Esophagus (tissue), 2 donors: ENCODE data around the gene ZNF586. TPM values are rescaled to one million over a fixed set of nuclear protein-coding genes. Genes with fewer than 3 reads are reported as not detected.
"Not testable (repeated sequence)": the region's sequence is repeated elsewhere in the genome, so short reads cannot be mapped to it uniquely, and the experiment has no call there.

Experiments
- H3K27ac ChIP-seq, 2 donors: one replicate each; pipeline ENCODE4 v1.5.1; 2013; ENCODE audit warnings: low read depth in 2 of 2, mild to moderate bottlenecking in 2 of 2, inconsistent platforms in 1 of 2, low read length in 1 of 2, moderate library complexity in 1 of 2
- H3K27me3 ChIP-seq, 2 donors: one replicate each; pipeline ENCODE4 v1.6.1; 2013; ENCODE audit warnings: low read length in 2 of 2, control low read depth in 1 of 2, mild to moderate bottlenecking in 1 of 2; ENCODE audit not compliant: insufficient read depth in 2 of 2, control insufficient read depth in 1 of 2
- H3K36me3 ChIP-seq, 2 donors: one replicate each; pipeline ENCODE4 v1.6.1; 2013; ENCODE audit warnings: low read length in 1 of 2; ENCODE audit not compliant: control insufficient read depth in 2 of 2, insufficient read depth in 2 of 2
- H3K4me1 ChIP-seq, 2 donors: one replicate each; pipeline ENCODE4 v1.6.1; 2013; ENCODE audit warnings: low read length in 1 of 2; ENCODE audit not compliant: control insufficient read depth in 2 of 2, insufficient read depth in 2 of 2
- H3K4me3 ChIP-seq, 2 donors: one replicate each; pipeline ENCODE4 v1.5.1; 2013; ENCODE audit warnings: low read length in 2 of 2, mild to moderate bottlenecking in 2 of 2, low read depth in 1 of 2, moderate library complexity in 1 of 2
- H3K9me3 ChIP-seq, 2 donors: one replicate each; pipeline ENCODE4 v1.6.1; 2013; ENCODE audit warnings: mild to moderate bottlenecking in 2 of 2, low read depth in 1 of 2, low read length in 1 of 2, moderate library complexity in 1 of 2; ENCODE audit not compliant: control insufficient read depth in 2 of 2, insufficient read depth in 1 of 2
- WGBS, 2 donors: extraction: QIAGEN DNeasy Blood & Tissue Kit; methylation state at CpG; one replicate each; pipeline ENCODE4 v1.1.7; 2013; 5-methylcytosine and 5-hydroxymethylcytosine counted together
- polyA plus RNA-seq, 2 donors: library from polyadenylated mRNA; stranded (reverse); fragments of 200-250 nt; gene quantifications; one replicate each; pipeline ENCODE4 v1.2.3, GENCODE V29; 2013
- donor health status: healthy with polysubstance abuse.
- donor health status: Bipolar disorder and iron deficiency.

ZNF586 gene
- polyA plus RNA-seq: 1 to 10 TPM; 5.0 to 5.4 TPM

DNA sequence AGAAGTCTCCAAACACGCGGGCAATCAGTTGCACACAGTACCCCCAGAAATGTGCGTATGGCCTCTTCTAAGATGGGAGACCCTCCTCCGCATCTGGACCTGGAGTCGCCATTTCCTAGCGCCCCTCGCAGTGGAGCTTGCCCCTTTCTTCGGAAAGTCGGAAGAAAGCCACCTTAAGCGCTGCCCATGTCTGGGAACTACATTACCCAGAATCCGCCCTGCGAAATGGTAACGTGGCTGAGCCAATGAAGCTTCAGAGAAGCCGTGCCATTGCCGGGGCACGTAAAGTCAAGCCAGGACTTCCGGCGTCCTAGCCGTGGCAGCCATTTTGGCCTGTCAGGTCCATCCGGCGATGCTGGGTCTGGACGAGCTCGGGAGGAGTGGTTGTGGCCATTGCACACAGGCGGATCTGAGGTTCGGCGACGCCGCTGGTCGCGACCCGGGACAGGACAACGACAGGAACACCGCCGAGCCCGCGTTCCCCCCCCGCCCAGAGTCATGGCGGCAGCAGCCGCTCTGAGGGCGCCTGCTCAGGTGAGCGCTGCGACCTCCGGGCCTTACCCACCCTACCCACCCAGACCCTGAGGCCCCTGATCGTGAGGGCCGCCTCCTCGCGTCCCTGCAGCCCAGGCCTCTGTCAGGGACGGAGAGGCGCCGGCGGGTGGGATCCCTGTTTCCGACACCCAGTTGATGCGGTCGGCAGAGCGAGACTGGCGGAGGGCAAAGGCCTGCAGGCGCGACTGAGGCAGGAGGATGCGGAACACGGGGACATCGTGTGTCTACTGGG, at the start of gene ZNF586:
TSS of gene ZNF586 (plus strand) at position 332 of the 787 bp plus-strand sequence. CDS start at position 499, 167 bp downstream.
- H3K36me3 ChIP-seq: peaks cover 5 to 8% of the 10 kb centered on the region in 2 donors
- H3K9me3 ChIP-seq: peaks cover 4 to 6% of the 10 kb centered on the region in 2 donors
- peaks cover 0 to 2% of the 10 kb centered on the region in 2 donors for H3K4me1 ChIP-seq
- H3K27ac ChIP-seq: peak within 1 kb of the TSS; percentile 81 to 94
- peak within 1 kb of the TSS; percentile 66 to 86 for H3K4me3 ChIP-seq
- no peaks in the 10 kb centered on the region for H3K27me3 ChIP-seq
- WGBS, 2 donors: 3% methylated on average over 59 to 61 of the region's 61 CpGs

DNA sequence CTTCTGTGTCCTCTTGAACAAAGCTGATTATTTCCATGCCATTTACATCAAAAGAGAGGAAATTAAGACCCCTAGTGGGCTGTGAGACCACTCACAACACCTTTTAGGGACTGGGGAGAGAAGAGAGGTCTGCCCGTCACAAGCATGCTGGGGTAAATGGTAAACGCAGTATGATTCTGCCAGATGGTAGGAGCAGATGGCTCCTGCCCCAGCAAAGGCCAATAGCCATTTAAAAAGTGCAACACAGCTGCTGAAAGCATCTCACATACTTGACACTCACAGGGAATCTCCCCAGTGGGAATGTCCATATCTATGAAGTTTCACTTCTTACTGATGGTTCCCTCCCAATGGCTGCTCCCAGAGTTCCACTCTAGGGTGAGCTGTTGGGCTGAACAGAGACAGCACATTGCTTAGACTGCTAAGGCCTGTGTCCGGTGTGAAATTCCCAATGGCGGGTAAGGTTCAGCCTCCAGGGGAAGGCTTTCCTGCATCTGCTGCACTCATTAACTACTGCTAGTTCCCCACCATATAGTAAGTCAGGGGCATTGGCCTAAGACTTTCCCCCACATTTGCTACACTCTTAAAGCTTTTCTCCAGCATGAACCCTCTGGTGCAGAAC, 49.5 kb upstream of the ZNF586 start:
- no peaks in the 10 kb centered on the region for H3K27me3 ChIP-seq
- H3K27ac ChIP-seq: no peak overlapping the region
- H3K9me3 ChIP-seq: peaks cover 19 to 39% of the 10 kb centered on the region in 2 donors
- 82 to 93% methylated on average over 4 of the region's 4 CpGs for WGBS, 2 donors
- H3K4me1 ChIP-seq: no peaks in the 10 kb centered on the region
- no peak overlapping the region for H3K4me3 ChIP-seq
- peaks cover 13 to 16% of the 10 kb centered on the region in 2 donors for H3K36me3 ChIP-seq

DNA sequence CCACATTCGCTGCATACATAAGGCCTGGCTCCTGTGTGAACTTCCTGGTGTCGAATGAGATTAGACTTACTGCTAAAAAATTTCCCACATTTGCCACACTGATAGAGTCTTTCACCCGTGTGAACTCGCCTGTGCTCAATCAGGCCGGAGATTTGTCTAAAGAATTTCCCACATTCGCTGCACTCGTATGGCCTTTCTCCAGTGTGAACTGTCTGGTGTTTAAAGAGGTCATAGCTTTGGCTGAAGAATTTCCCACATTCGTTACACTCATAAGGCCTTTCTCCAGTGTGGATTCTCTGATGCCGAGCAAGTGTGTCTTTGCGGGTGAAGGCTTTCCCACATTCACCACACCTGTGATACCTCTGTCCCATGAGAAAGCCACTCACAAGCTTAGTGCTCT, 48.6 kb upstream of the ZNF586 start:
- H3K4me1 ChIP-seq: no peaks in the 10 kb centered on the region
- no peak overlapping the region for H3K27ac ChIP-seq
- H3K9me3 ChIP-seq: peaks cover 19 to 42% of the 10 kb centered on the region in 2 donors
- no peaks in the 10 kb centered on the region for H3K27me3 ChIP-seq
- H3K36me3 ChIP-seq: peaks cover 13 to 16% of the 10 kb centered on the region in 2 donors
- WGBS, 2 donors: 98% methylated on average over 10 of the region's 10 CpGs
- no peak overlapping the region for H3K4me3 ChIP-seq

DNA sequence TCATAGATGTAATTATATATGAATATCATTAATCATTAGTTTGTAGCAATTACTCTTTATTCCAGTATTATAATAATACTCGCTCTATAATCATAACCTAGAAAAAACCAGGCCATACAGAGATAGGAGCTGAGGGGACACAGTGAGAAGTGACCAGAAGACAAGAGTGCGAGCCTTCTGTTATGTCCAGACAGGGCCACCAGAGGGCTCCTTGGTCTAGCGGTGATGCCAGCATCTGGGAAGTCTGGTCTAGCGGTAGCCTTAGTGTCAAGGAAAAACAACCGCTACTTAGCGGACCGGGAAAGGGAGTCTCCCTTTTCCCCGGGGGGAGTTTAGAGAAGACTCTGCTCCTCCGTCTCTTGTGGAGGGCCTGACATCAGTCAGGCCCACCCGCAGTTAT, 31.2 kb upstream of the ZNF586 start:
- H3K27me3 ChIP-seq, H3K36me3 ChIP-seq, H3K9me3 ChIP-seq, H3K4me1 ChIP-seq, H3K4me3 ChIP-seq, H3K27ac ChIP-seq: not testable (repeated sequence)
- WGBS, 2 donors: 12 to 13% methylated on average over 10 of the region's 10 CpGs

DNA sequence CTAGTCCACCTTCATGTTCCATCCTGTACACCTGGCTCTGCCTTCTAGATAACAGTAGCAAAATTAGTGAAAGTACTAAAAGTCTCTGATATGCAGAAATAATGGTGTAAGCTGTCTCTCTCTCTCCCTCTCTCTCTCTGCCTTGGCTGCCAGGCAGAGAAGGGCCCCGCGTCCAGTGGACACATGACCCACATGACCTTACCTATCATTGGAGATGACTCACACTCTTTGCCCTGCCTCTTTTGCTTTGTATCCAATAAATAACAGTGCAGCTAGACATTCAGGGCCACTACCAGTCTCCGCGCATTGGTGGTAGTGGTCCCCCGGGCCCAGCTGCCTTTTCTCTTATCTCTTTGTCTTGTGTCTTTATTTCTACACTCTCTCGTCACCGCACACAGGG, 30.7 kb upstream of the ZNF586 start:
- not testable (repeated sequence) for H3K27ac ChIP-seq, H3K27me3 ChIP-seq, H3K36me3 ChIP-seq, H3K9me3 ChIP-seq, H3K4me1 ChIP-seq, H3K4me3 ChIP-seq
- WGBS, 2 donors: 93% methylated on average over 7 of the region's 7 CpGs

DNA sequence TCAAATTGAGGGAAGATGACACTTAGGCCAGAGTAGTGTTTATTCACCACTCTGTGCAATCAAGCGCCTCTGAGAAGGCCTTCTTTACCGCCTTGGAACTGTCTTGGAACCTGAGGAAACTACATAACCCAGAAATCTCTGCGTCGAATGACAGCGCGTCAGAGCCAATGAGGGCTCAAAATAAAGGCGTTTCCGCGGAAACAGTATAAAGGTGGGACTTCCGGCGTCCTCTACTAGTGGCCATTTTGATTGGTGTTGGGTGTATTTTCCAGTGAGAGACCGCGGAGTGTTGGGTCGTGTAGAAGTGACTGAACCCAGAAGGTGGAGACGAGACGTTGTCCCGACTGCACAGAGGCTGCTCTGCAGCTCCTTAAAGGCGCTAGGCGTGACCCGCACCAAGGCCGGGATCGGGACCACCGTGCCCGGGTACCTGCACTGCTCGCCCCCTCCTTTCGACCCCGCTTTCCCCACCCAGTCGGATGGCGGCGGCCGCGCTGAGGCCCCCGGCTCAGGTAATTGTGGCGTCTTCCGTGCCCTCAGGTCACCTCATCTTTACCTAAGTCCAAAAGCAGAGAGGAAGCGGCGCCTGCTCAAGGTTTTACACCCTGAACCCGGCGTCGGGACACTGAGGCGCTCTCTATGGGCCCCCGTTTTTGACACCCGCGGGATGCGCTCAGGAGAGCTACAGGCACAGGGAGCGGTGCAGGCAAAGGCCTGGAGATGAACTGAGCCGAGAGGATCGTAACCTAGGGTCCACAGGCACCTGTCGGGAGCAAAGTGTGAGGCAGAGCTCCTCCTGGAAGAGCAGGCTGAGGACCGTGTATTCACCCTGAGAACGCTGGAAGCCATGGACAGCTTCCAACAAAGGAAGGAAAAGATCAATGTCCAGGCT, 22.6 kb upstream of the ZNF586 start, which contains the start of gene ZNF776:
TSS of gene ZNF776 (plus strand) at position 236 of the 892 bp plus-strand sequence. CDS start at position 480, 244 bp downstream.
- Histone ChIP-seq H3K9me3 (peaks cover 9 to 25% of the 10 kb centered on the region in 2 donors), H3K4me3 (peak within 1 kb of the TSS; percentile 74 to 96), H3K27me3 (no peaks in the 10 kb centered on the region), H3K36me3 (peaks cover 16 to 20% of the 10 kb centered on the region in 2 donors), H3K4me1 (no peaks in the 10 kb centered on the region), H3K27ac (peak within 1 kb of the TSS; percentile 91)
- 1 to 2% methylated on average over 51 of the region's 51 CpGs for WGBS, 2 donors

DNA sequence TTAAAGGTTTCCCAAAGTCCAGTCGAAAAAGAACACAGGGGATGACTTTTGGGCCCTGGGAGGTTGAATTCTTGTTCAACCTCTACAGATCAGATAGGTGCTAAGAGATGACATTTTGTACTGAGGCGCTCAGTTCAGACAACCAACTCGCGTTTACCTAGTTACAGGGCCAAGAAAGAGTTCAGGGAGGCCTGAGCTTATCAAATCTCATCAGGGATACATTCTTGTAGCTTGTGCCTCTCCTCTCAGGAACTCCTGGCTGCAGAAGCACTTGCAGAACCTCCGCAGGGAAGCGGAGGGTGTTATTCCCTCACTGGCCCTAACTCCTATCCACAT, 22.0 kb upstream of the ZNF586 start:
- WGBS, 2 donors: 40 to 47% methylated on average over 6 of the region's 6 CpGs
- no peaks in the 10 kb centered on the region for H3K4me1 ChIP-seq
- H3K27me3 ChIP-seq: no peaks in the 10 kb centered on the region
- H3K36me3 ChIP-seq: peaks cover 22 to 26% of the 10 kb centered on the region in 2 donors
- H3K4me3 ChIP-seq: peak overlapping the region; percentile 74 to 96
- H3K27ac ChIP-seq: no peak overlapping the region
- peaks cover 11 to 29% of the 10 kb centered on the region in 2 donors for H3K9me3 ChIP-seq

DNA sequence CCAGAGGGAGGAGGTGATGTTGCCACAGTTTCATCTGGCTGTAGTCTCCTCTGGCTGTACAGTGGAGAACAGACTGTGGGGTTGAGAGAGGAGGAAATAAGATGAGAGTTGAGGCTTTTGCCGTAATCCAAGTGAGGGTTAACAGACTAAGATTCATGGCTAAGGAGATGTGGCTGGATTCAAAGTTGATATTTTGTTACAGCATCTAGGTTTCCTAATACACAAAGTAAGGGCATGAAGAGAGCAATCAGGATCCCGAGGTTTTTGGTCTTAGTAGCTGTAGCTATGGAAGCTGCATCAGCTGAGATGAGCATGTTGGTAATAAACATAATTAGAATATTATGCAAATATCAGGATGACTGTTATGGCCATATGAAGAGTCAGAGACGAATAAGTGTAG, 21.4 kb upstream of the ZNF586 start:
- Histone ChIP-seq H3K4me1 (no peaks in the 10 kb centered on the region), H3K4me3 (peak overlapping the region in 1 of 2 donors; percentile 74), H3K27me3 (no peaks in the 10 kb centered on the region), H3K27ac (no peak overlapping the region), H3K9me3 (peaks cover 12 to 32% of the 10 kb centered on the region in 2 donors), H3K36me3 (peaks cover 27 to 31% of the 10 kb centered on the region in 2 donors)
- 96 to 97% methylated on average over 3 of the region's 3 CpGs for WGBS, 2 donors

DNA sequence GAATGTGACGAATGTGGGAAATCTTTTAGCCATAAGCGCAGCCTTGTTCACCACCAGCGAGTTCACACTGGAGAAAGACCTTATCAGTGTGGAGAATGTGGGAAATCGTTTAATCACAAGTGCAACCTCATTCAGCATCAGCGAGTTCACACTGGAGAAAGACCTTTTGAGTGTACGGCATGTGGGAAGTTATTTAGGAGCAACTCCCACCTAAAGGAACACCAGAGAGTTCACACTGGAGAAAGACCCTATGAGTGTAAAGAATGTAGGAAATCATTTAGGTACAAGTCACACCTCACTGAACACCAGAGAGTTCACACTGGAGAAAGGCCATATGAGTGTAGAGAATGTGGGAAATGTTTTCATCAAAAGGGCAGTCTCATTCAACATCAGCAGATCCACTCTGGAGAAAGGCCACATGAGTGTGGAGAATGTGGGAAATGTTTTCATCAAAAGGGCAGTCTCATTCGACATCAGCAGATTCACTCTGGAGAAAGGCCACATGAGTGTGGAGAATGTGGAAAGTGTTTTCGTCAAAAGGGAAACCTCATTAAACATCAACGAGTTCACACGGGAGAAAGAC, 15.3 kb upstream of the ZNF586 start:
- WGBS, 2 donors: 98% methylated on average over 10 of the region's 10 CpGs
- Histone ChIP-seq H3K4me3 (no peak overlapping the region), H3K27ac (no peak overlapping the region), H3K9me3 (peaks cover 10 to 36% of the 10 kb centered on the region in 2 donors), H3K27me3 (no peaks in the 10 kb centered on the region), H3K4me1 (no peaks in the 10 kb centered on the region), H3K36me3 (peaks cover 43 to 46% of the 10 kb centered on the region in 2 donors)
